HG02973 (cell line): ENCODE measurements around the gene ATL2.
A peak's percentile ranks its signal among the peaks of the same experiment; 100 is the strongest.
"Not testable (repeated sequence)": the region's sequence is repeated elsewhere in the genome, so short reads cannot be mapped to it uniquely, and the experiment has no call there.

Source experiments
- ATAC-seq: cut with Tn5 transposase; IDR thresholded peaks from one replicate; pipeline ENCODE4 v1.9.1; 2021; ENCODE audit warnings: moderate library complexity; ENCODE audit not compliant: unreplicated experiment

The ATL2 gene

DNA sequence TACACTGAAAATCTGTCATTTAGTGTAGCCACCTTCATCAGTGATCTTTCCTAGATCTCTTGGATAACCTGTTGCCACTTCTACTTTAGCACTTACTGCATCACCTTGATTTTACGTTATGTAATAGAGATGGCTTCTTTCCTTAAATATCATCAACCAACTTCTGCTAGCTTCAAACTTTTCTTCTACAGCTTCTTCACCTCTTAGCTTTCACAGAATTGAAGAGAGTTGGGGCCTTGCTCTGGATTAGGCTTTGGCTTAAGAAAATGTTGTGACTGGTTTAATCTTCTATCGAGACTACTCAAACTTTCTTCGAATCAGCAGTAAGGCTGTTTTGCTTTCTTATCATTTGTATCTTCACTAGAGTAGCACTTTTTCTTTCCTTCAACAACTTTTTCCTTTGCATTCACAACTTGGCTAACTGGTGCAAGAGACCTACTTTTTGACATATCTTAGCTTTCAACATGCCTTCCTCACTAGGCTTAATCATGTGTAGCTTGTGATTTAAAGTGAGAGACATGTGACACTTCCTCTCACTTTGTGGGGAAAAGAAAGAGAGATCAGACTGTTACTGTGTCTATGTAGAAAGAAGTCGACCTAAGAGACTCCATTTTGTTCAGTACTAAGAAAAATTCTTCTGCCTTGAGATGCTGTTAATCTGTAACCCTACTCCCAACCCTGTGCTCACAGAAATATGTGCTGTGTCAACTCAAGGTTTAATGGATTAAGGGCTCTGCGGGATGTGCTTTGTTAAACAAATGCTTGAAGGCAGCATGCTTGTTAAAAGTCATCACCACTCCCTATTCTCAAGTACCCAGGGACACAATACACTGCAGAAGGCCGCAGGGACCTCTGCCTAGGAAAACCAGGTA is 99.6 kb downstream of the ATL2 start:
- no peak for ATAC-seq

DNA sequence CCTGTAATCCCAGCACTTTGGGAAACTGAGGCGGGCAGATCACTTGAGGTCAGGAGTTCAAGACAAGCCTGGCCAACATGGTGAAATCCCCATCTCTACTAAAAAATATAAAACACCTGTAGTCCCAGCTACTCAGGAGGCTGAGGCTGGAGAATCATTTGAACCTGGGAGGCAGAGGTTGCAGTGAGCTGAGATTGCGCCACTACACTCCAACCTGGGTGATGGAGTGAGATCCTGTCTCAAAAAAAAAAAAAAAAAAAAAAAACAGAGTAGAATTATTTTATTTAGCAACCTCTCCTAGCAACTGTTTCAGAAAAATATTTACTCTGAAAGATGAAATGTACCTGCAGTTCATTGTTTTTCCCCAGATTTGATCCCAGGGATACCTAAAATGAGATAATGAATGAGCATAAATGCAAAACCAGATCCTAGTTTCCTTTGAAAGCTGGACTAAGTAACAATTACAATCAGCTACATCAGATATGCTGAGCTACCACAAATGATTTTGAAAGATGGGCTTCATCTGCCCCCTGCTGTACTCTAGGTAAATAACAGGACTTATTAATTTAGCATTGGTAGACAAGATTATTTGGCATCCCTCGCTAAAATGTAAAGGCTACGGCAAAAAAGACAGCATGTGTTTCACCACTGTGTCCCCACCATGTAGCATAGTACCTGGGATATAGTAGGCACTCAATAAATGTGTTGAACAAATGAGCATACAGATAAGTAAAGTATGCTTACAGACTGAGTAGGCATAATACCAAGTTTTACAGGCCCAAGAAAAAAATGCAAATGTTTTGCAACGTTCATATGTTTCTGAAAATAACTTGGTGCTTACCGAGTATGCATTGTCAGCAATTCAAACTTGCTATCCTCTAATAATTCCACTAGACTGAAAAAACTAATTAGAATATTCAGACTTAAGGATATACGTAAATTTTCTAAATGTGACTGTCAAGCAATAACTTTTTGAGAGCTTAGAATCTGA is 102.5 kb downstream of the ATL2 start:
- ATAC-seq: no peak

DNA sequence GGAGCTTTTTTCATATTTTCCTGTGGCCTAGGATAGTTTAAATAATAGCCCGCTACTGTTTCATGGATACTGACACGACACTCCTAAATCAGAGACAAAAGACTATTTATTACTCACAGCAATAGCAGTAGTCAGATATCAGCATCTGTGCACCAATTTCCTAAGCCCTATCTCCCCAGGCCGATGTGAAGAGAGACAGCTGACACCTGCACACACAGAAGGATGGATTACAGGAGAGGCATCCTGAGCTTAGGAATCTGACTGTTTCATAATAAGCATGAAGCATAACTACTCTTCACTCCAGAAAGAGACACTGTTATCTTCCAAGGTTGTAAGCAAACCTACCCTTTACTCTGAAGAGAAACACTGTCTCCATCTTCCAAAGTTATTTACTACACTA is 105.4 kb downstream of the ATL2 start:
- ATAC-seq: no peak

DNA sequence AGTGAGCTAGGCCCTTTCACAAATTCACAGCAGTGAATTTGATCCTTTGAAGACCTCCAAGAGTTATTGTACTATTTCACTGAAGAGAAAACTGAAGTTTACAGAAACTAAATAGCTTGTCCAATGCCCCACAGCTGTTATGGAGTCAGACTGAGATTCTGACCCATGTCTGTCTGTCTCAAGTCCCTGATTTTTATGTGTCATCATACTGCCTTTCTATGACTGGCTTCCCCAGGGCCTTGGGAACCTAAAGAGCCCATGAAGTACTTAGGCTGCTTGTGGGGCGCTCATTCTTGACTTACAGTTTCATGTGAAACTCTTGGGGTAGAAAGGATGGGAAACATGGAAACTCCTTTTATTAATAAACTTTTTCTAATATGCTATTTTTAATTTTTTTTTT is 107.7 kb downstream of the ATL2 start:
- ATAC-seq: no peak

GRCh38 chr2:38268691-38269327 is 108.3 kb downstream of the ATL2 start:
- ATAC-seq: no peak

GRCh38 chr2:38268001-38268400 is 109.1 kb downstream of the ATL2 start:
- ATAC-seq: no peak

GRCh38 chr2:38267270-38267925 is 109.7 kb downstream of the ATL2 start:
- ATAC-seq: no peak

DNA sequence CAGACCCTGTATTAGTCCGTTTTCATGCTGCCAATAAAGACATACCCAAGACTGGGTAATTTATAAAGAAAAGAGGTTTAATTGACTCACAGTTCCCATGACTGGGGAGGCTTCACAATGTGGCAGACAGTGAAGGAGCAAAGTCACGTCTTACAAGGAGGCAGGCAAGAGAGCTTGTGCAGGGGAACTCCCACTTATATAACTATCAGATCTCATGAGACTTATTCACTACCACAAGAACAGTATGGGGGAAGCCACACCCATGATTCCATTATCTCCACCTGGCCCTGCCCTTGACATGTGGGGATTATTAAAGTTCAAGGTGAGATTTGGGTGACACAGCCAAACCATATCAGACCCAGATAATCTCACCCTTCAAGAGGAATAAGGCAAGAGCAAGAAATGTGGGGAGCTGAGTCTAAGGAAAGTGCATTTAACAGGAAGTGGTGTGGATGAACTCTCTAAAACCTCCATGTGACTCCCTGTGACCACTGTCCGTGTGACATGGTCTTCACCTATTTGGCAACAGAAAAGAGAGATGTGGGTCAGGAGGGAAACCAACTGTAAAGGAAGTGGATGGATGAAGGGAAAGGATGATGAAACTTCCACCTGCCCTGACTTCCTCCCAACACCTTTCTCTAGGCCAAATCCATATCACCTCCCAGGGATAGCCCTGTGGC is 110.6 kb downstream of the ATL2 start:
- no peak for ATAC-seq

DNA sequence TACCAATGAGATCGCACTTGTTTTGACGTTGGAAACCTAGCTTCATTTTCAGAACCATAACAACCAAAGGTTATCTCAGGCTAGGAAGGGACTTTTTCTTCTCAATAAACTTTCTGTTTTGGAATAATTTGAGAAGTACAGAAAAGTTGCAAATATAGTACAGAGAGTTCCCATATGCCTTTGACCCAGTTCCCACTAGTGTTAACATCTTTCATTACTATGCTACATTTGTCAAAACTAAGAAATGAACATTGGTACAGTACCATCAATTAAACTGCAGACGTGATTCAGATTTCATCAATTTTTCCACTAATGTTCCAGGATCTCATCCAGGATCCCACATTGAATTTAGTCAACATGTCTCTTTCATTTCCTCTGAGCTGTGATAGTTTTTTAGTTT is 111.6 kb downstream of the ATL2 start:
- ATAC-seq: no peak

DNA sequence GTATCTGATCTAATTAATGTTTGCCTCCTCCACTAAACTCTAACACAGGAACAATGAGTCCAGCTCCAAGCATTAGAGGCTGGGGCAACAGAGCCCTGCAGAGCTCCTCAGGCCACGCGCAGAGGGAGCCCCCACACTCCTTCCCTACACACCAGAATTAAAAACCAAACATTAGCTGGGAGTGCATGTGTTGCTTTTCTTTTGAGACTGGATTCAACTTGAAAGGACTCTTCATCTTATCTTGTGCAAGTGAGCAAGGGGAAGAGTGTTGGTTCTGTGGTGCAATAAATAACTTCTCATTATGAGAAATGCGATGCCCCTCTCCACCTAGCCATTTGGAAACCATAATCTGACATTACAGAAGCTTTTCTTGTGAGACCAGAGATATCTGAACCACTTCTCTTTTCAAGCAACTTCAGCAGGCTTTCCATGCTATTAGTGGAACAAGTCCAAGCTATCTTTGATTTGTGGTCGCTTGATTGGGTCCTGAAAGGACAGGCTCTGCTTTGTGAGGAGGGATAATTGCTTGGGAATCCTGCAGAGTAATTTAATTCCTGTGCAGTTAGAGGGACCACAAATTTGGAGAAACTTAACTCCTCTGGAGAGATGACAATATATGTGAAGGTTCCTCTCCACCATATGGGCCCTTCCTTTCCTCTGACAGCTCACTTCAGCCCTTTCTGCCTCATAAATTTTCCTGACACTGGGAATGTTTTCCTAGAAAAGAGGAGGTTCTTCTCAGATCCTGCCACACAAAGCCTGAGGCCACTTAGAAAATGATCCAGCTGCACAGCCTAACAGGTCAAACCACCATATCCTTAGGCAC is 112.5 kb downstream of the ATL2 start:
- ATAC-seq: no peak

DNA sequence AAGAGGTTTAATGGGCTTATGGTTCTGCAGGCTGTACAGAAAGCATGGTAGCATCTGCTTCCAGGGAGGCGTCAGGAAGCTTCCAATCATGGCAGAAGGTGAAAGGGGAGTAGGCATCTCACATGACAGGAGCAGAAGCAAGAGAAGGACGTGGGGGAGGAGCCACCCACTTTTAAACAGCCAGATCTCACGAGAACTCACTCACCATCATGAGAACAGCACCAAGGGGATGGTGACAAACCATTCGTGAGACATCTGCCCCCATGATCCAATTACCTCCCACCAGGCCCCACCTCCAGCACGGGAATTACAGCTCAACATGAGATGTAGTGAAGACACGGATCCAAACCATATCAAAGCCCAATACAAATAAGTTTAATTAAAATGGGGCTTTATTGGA is 113.8 kb downstream of the ATL2 start:
- ATAC-seq: no peak

GRCh38 chr2:38262069-38262871 is 114.8 kb downstream of the ATL2 start:
- peak; percentile 55 for ATAC-seq

DNA sequence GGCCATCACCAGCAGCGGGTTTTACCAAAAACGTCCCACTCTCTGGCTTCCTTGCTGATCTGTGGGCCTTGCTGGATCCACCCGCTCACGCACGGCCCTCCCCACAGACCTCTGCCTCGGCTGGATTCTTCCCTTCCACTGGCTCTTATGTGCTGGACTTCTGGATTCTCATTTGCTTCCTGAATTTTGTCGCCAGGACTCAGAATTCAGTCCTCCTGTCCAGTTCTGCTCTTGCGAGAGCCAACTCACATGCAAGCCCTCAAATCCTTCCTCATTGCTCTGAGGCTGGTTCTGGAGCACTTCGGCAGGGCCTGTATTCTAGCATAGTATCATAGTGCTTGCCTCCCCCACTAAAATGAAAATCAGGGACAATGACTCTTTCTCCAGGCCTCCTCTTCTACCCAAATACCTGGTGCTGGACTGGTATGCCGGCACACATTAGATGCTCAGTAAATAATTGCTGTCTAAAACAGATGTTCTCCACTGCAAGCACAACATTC is 115.5 kb downstream of the ATL2 start:
- ATAC-seq: no peak

DNA sequence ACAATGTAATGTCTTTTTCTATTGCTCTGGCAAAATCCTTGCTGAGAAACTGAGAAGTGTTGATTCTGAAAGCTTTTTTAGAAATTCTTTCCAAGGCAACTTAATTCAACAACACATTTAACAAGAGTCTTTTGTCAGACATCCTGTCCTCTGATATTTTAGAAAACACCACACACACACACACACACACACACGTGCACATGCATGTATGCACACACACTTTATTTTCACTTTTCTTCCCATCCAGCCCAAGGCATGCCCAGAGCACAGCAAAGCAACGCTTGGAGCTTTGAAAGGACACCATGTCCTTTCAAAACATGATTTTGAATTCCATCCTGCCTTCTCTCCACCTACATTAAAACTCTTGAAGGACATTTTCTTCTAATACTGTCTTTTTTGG is 116.1 kb downstream of the ATL2 start:
- ATAC-seq: no peak

DNA sequence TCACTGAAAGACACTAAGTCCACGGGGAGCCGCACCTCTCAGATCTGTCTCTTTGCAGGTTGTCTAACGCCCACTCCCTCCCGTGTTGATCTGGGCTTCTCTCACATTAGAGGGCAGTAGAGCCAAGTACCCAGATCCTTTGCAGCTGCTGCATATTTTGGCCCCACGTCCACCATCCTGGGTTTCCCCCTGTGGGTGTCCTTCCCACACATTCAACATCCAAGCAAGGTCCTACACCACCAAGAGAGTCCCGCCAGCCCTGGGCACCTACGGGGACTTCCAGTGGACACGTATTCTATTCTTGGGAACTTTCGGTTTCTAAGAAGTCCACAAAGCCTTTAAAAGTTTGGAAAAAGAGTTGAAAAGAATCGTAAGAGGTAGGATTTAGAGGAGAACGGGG is 116.6 kb downstream of the ATL2 start:
- ATAC-seq: no peak

GRCh38 chr2:38259311-38259710 is 117.8 kb downstream of the ATL2 start:
- no peak for ATAC-seq

GRCh38 chr2:38257680-38258079 is 119.4 kb downstream of the ATL2 start:
- not testable (repeated sequence) for ATAC-seq

DNA sequence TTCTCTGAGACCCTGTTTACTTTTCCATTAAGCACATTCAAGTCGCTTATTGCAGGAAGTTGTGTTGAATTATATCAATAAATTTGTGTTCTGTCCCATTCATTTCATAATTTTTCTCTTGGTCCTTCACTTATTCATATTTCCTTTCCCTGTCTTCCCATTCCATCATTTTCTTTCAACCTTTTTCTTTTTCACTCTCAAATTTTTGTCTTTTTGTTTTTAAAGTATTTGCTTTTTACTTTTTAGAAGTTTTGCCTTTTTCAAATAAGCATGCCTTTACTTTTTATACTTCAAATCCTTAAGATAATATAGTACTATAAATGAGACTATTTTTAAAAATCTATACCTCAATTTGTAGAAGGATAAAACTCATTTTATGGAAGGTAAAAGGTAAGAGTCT is 120.5 kb downstream of the ATL2 start:
- ATAC-seq: no peak
